OCI-LY3 (cell line): ENCODE results near the gene ZNHIT6.
"Not testable (repeated sequence)": the region's sequence is repeated elsewhere in the genome, so short reads cannot be mapped to it uniquely, and the experiment has no call there.

Experiments used
- H2AFZ ChIP-seq: fragments of 200-600, 300-600 bp; shearing (Covaris generic); 2 replicates; pipeline ENCODE4 v1.6.0; 2014; ENCODE audit warnings: antibody characterized with exemption, low read depth, low read length
- H3K27ac ChIP-seq: fragments of 200-600, 300-600 bp; sonication (generic); 2 replicates; pipeline ENCODE4 v1.5.1; 2014; ENCODE audit warnings: mild to moderate bottlenecking, low read length, moderate library complexity, mixed read lengths
- H3K27me3 ChIP-seq: fragments of 200-600, 300-600 bp; sonication (generic); 2 replicates; pipeline ENCODE4 v1.6.1; 2014; ENCODE audit warnings: low read depth, low read length, mixed read lengths
- H3K36me3 ChIP-seq: fragments of 200-600, 300-600 bp; sonication (generic); replicated peaks from 2 replicates; pipeline ENCODE3; 2014; ENCODE audit warnings: low read depth, low read length, mixed read lengths
- H3K4me1 ChIP-seq: fragments of 300-600, 200-600 bp; sonication (generic); 2 replicates; pipeline ENCODE4 v1.6.1; 2014; ENCODE audit warnings: low read length, mixed read lengths
- H3K4me2 ChIP-seq: fragments of 200-600, 300-600 bp; sonication (generic); 2 replicates; pipeline ENCODE4 v1.6.1; 2014; ENCODE audit warnings: low read length, mixed read lengths
- H3K4me3 ChIP-seq: fragments of 300-600, 200-600 bp; sonication (generic); 2 replicates; pipeline ENCODE4 v1.5.1; 2014; ENCODE audit warnings: antibody characterized with exemption, mild to moderate bottlenecking, low read length, moderate library complexity
- H3K79me2 ChIP-seq: fragments of 300-600, 200-600 bp; shearing (Covaris generic); 2 replicates; pipeline ENCODE4 v1.6.1; 2014; ENCODE audit warnings: mild to moderate bottlenecking, low read length, mixed read lengths
- H3K9ac ChIP-seq: fragments of 300-600, 200-600 bp; shearing (Covaris generic); 2 replicates; pipeline ENCODE4 v1.6.0; 2014; ENCODE audit warnings: mild to moderate bottlenecking, low read length, moderate library complexity
- H3K9me3 ChIP-seq: fragments of 200-600, 300-600 bp; shearing (Covaris generic); 2 replicates; pipeline ENCODE4 v1.6.1; 2014; ENCODE audit warnings: low read length, mixed read lengths; ENCODE audit not compliant: insufficient read depth
- H4K20me1 ChIP-seq: fragments of 200-600, 300-600 bp; sonication (generic); 2 replicates; pipeline ENCODE4 v1.6.1; 2016; ENCODE audit warnings: low read length, mixed read lengths; ENCODE audit not compliant: insufficient read depth
- CTCF ChIP-seq: fragments of 200-600, 300-600 bp; sonication (generic); IDR thresholded peaks from 2 replicates; pipeline ENCODE4 v1.5.1; 2014; ENCODE audit warnings: antibody characterized with exemption, low read length, low read depth
- EZH2phosphoT487 ChIP-seq: fragments of 200-600 bp; shearing (Covaris generic); IDR thresholded peaks from 2 replicates; pipeline ENCODE4 v1.6.1; 2018; ENCODE audit warnings: antibody characterized with exemption, mixed run types, low read depth

The ZNHIT6 gene

GRCh38 chr1:85654066-85654782, 54.0 kb downstream of the ZNHIT6 start:
- Histone ChIP-seq H3K4me2 (no peak overlapping the region), H3K9ac (no peak overlapping the region)
- no peak for TF ChIP-seq CTCF
- TF ChIP-seq EZH2phosphoT487, result no peak

GRCh38 chr1:85652327-85652726, 55.9 kb downstream of the ZNHIT6 start:
- H3K9me3 ChIP-seq, result no peaks in the 10 kb centered on the region
- no peaks in the 10 kb centered on the region for H3K27me3 ChIP-seq
- H4K20me1 ChIP-seq, result no peaks in the 10 kb centered on the region
- no peak overlapping the region for H3K4me3 ChIP-seq
- TF ChIP-seq EZH2phosphoT487 (no peak), CTCF (no peak)
- no peak overlapping the region for H3K27ac ChIP-seq
- no peak overlapping the region for H2AFZ ChIP-seq
- H3K4me1 ChIP-seq, result no peaks in the 10 kb centered on the region
- H3K36me3 ChIP-seq, result peaks cover 8% of the 10 kb centered on the region
- H3K79me2 ChIP-seq, result no peaks in the 10 kb centered on the region
- H3K9ac ChIP-seq, result no peak overlapping the region
- no peak overlapping the region for H3K4me2 ChIP-seq

More at GRCh38 chr1:85654066-85654782, 54.0 kb downstream of the ZNHIT6 start:
- Histone ChIP-seq H3K4me3 (no peak overlapping the region), H4K20me1 (no peaks in the 10 kb centered on the region), H3K4me1 (no peaks in the 10 kb centered on the region), H2AFZ (no peak overlapping the region), H3K27ac (no peak overlapping the region), H3K79me2 (no peaks in the 10 kb centered on the region), H3K36me3 (peaks cover 6% of the 10 kb centered on the region), H3K27me3 (no peaks in the 10 kb centered on the region), H3K9me3 (no peaks in the 10 kb centered on the region)

- no peaks in the 10 kb centered on the region for H3K9me3 ChIP-seq
- no peak overlapping the region for H2AFZ ChIP-seq
- no peak for TF ChIP-seq EZH2phosphoT487
- no peak for TF ChIP-seq CTCF
- H3K4me1 ChIP-seq, result no peaks in the 10 kb centered on the region
- H3K79me2 ChIP-seq, result no peaks in the 10 kb centered on the region
- no peaks in the 10 kb centered on the region for H4K20me1 ChIP-seq
- no peaks in the 10 kb centered on the region for H3K27me3 ChIP-seq
- peaks cover 8% of the 10 kb centered on the region for H3K36me3 ChIP-seq
- no peak overlapping the region for H3K9ac ChIP-seq
- no peak overlapping the region for H3K27ac ChIP-seq
- H3K4me3 ChIP-seq, result no peak overlapping the region
- H3K4me2 ChIP-seq, result no peak overlapping the region
Observed at GRCh38 chr1:85650645-85651044, 57.6 kb downstream of the ZNHIT6 start.

GRCh38 chr1:85649591-85649990, 58.6 kb downstream of the ZNHIT6 start:
- Histone ChIP-seq H3K9ac (no peak overlapping the region), H4K20me1 (no peaks in the 10 kb centered on the region), H3K27me3 (no peaks in the 10 kb centered on the region), H3K4me3 (no peak overlapping the region), H3K27ac (no peak overlapping the region), H3K36me3 (peaks cover 8% of the 10 kb centered on the region), H3K4me1 (no peaks in the 10 kb centered on the region), H2AFZ (no peak overlapping the region), H3K4me2 (no peak overlapping the region), H3K79me2 (no peaks in the 10 kb centered on the region), H3K9me3 (no peaks in the 10 kb centered on the region)
- TF ChIP-seq EZH2phosphoT487, result no peak
- TF ChIP-seq CTCF, result no peak

DNA sequence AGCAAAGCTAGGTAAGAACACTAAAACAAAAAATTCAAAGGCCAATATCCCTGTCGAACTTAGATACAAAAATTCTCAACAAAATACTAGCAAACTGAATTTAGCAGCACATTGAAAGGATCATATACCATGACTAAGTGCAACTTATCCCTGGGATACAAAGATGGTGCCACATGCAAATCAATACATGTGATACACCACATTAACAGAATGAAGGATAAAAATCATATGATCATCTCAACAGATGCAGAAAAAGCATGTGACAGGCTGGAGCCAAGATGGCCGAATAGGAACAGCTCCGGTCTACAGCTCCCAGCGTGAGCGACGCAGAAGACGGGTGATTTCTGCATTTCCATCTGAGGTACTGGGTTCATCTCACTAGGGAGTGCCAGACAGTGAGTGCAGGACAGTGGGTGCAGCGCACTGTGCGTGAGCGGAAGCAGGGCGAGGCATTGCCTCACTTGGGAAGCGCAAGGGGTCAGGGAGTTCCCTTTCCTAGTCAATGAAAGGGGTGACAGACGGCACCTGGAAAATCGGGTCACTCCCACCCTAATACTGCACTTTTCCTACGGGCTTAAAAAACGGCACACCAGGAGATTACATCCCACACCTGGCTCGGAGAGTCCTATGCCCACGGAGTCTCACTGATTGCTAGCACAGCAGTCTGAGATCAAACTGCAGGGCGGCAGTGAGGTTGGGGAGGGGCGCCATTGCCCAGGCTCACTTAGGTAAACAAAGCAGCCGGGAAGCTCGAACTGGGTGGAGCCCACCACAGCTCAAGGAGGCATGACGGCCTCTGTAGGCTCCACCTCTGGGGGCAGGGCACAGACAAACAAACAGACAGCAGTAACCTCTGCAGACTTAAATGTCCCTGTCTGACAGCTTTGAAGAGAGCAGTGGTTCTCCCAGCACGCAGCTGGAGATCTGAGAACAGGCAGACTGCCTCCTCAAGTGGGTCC, 66.4 kb downstream of the ZNHIT6 start:
- H2AFZ ChIP-seq, H3K27me3 ChIP-seq, H3K4me2 ChIP-seq, H3K27ac ChIP-seq, H3K9me3 ChIP-seq, H3K4me3 ChIP-seq, H3K9ac ChIP-seq, H3K4me1 ChIP-seq, H3K79me2 ChIP-seq, H4K20me1 ChIP-seq: not testable (repeated sequence)
- peaks cover 22% of the 10 kb centered on the region for H3K36me3 ChIP-seq

GRCh38 chr1:85639920-85640319, 68.3 kb downstream of the ZNHIT6 start:
- H3K4me3 ChIP-seq, H3K9ac ChIP-seq, H3K27me3 ChIP-seq, H3K27ac ChIP-seq, H3K79me2 ChIP-seq, H2AFZ ChIP-seq, H4K20me1 ChIP-seq, H3K4me2 ChIP-seq, H3K9me3 ChIP-seq, H3K4me1 ChIP-seq: not testable (repeated sequence)
- peaks cover 29% of the 10 kb centered on the region for H3K36me3 ChIP-seq
